K562 (cell line): ENCODE measurements around the gene PGR. TPM values are rescaled to one million over a fixed set of nuclear protein-coding genes. Genes with fewer than 3 reads are reported as not detected.

Source experiments
- ATAC-seq: fragments of 200-7000 bp; cut with Tn5 transposase; 3 replicates; pipeline ENCODE4 v1.9.1; 2020; ENCODE audit warnings: moderate library complexity
- BruUV-seq: library from RNA; stranded (reverse); fragments of 400-500 nt; replicated peaks from 2 replicates; lab custom pipeline; 2021; lab: Mats Ljungman, UMichigan
- CTCF ChIA-PET: fragments of 300-600 bp; formaldehyde crosslinking; extraction: SDS; loops from one replicate; lab custom pipeline; 2021; ENCODE audit warnings: low intra/inter-chr PET ratio; lab: Yijun Ruan, JAX
- POLR2A ChIA-PET: fragments of 300-600, 350-650 bp; sonication (Branson Sonifier 250); formaldehyde crosslinking; extraction: SDS; loops from one replicate; lab custom pipeline; 2021; ENCODE audit warnings: antibody characterized with exemption, inconsistent platforms; lab: Yijun Ruan, JAX
- DNase-seq, 4 experiments: peaks; one replicate each; pipeline versions ENCODE4 v3.0.0 to v3.0.0-alpha.2; 2011 to 2018; ENCODE audit warnings: low spot score in 3 of 4, mixed read lengths in 3 of 4; ENCODE audit errors: extremely low read depth in 1 of 4
- FAIRE-seq: peaks from 2 replicates; lab custom pipeline; 2011; peaks lifted over from hg19 to GRCh38; lab: Jason Lieb, UNC
- H2AFZ ChIP-seq: 2 replicates; pipeline ENCODE4 v1.6.0; 2011; ENCODE audit warnings: low read depth, low read length, control low read depth, inconsistent platforms
- H3K27ac ChIP-seq: fragments of 200-600 bp; 3 replicates; pipeline ENCODE4 v1.8.0; 2011; ENCODE audit warnings: low read depth, mild to moderate bottlenecking, control low read depth, inconsistent platforms, low read length, moderate library complexity, mixed read lengths; ENCODE audit errors: extremely low read depth
- H3K27me3 ChIP-seq, 2 experiments: fragments of 300-600 bp in 1 of 2; 2 replicates in 1 of 2; 3 replicates in 1 of 2; pipeline versions ENCODE4 v1.6.0 to v1.8.0; 2011; ENCODE audit warnings: inconsistent platforms in 2 of 2, low read length in 2 of 2, mild to moderate bottlenecking in 1 of 2, mixed read lengths in 1 of 2, moderate library complexity in 1 of 2; ENCODE audit not compliant: control insufficient read depth in 2 of 2, insufficient read depth in 2 of 2
- H3K36me3 ChIP-seq: fragments of 300-600 bp; 3 replicates; pipeline ENCODE4 v1.8.0; 2011; ENCODE audit warnings: mild to moderate bottlenecking, low read length, inconsistent platforms; ENCODE audit not compliant: control insufficient read depth, insufficient read depth
- H3K4me1 ChIP-seq, 2 experiments: fragments of 200-600 bp in 1 of 2; replicated peaks in 1 of 2; 2 replicates in 1 of 2; 3 replicates in 1 of 2; pipeline versions ENCODE4 v1.5.1 to v1.8.0; 2011; ENCODE audit warnings: inconsistent platforms in 2 of 2, low read length in 2 of 2, mild to moderate bottlenecking in 1 of 2, mixed read lengths in 1 of 2, moderate library complexity in 1 of 2; ENCODE audit not compliant: control insufficient read depth in 2 of 2, insufficient read depth in 2 of 2
- H3K4me2 ChIP-seq: 2 replicates; pipeline ENCODE4 v1.6.1; 2011; ENCODE audit warnings: low read length, control low read depth, inconsistent platforms, mixed read lengths; ENCODE audit not compliant: insufficient read depth
- H3K4me3 ChIP-seq: fragments of 200-600 bp; sonication (generic), shearing (Covaris generic); 2 replicates; pipeline ENCODE4 v1.5.1; 2016; ENCODE audit warnings: control low read depth, inconsistent platforms
- H3K79me2 ChIP-seq: fragments of 200-600 bp; 3 replicates; pipeline ENCODE4 v1.8.0; 2011; ENCODE audit warnings: low read length, inconsistent platforms; ENCODE audit not compliant: control insufficient read depth, insufficient read depth
- H3K9ac ChIP-seq, 2 experiments: 2 replicates each; pipeline versions ENCODE4 v1.6.0 to v1.6.1; 2011; ENCODE audit warnings: low read depth in 2 of 2, low read length in 2 of 2, control low read depth in 1 of 2, inconsistent platforms in 1 of 2, mild to moderate bottlenecking in 1 of 2, mixed read lengths in 1 of 2; ENCODE audit not compliant: insufficient read depth in 1 of 2
- H3K9me1 ChIP-seq: one replicate; pipeline ENCODE4 v1.6.0; 2011; ENCODE audit warnings: inconsistent platforms, mild to moderate bottlenecking, low read length, moderate library complexity; ENCODE audit not compliant: control insufficient read depth, insufficient read depth
- H3K9me3 ChIP-seq: replicated peaks from 2 replicates; pipeline ENCODE4 v1.5.1; 2011; ENCODE audit warnings: low read depth, low read length, inconsistent platforms; ENCODE audit not compliant: control insufficient read depth, insufficient read depth
- H4K20me1 ChIP-seq: replicated peaks from 2 replicates; pipeline ENCODE4 v1.6.1; 2011; ENCODE audit warnings: low read length, inconsistent platforms, mixed read lengths; ENCODE audit not compliant: control insufficient read depth, insufficient read depth
- CBX1 ChIP-seq: sonication (generic); IDR thresholded peaks from 2 replicates; pipeline ENCODE4 v1.6.1; 2016; ENCODE audit warnings: antibody characterized with exemption, low read depth, mild to moderate bottlenecking
- CBX3 ChIP-seq, 2 experiments: IDR thresholded peaks; 1 replicate in 1 of 2; 2 replicates in 1 of 2; pipeline ENCODE4 v1.6.1; 2012; ENCODE audit warnings: inconsistent platforms in 2 of 2, low read length in 2 of 2, borderline replicate concordance in 1 of 2, control low read depth in 1 of 2
- CBX5 ChIP-seq: IDR thresholded peaks from 2 replicates; pipeline ENCODE4 v1.6.1; 2014; ENCODE audit warnings: low read depth, borderline replicate concordance
- CXXC5 ChIP-seq: fragments of 250-450 bp; sonication (Bioruptor Pico); IDR thresholded peaks from 2 replicates; pipeline ENCODE4 v1.8.0; 2022; ENCODE audit warnings: inconsistent platforms, mild to moderate bottlenecking, moderate library complexity
- DDX20 ChIP-seq: fragments of 450-650 bp; IDR thresholded peaks from 2 replicates; pipeline ENCODE4 v1.6.1; 2016; ENCODE audit warnings: missing genetic modification characterization, low read depth, mild to moderate bottlenecking, missing compliant biosample characterization, moderate library complexity
- ETS1 ChIP-seq: conservative IDR thresholded peaks from 2 replicates; pipeline ENCODE4 v1.6.1; 2011; ENCODE audit warnings: low read depth, mild to moderate bottlenecking, low read length; ENCODE audit not compliant: control insufficient read depth
- ETV6 ChIP-seq, 3 experiments: fragments of 150-350 bp in 1 of 3; sonication (generic) in 1 of 3; formaldehyde crosslinking in 1 of 3; IDR thresholded peaks; 2 replicates each; pipeline versions ENCODE4 v1.6.1 to v1.8.0; 2014 to 2022; ENCODE audit warnings: borderline replicate concordance in 2 of 3, low read depth in 2 of 3, antibody characterized with exemption in 1 of 3, low read length in 1 of 3, mild to moderate bottlenecking in 1 of 3, missing genetic modification reagents in 1 of 3
- GATAD2A ChIP-seq: fragments of 450-650 bp; IDR thresholded peaks from 2 replicates; pipeline ENCODE4 v1.6.1; 2017
- GTF2E2 ChIP-seq: fragments of 200-800 bp; sonication (Bioruptor generic); IDR thresholded peaks from 2 replicates; pipeline ENCODE4 v1.6.1; 2016; ENCODE audit warnings: missing genetic modification characterization, missing compliant biosample characterization
- KHSRP ChIP-seq: fragments of 450-650 bp; IDR thresholded peaks from 2 replicates; pipeline ENCODE4 v1.6.1; 2017
- NFATC3 ChIP-seq: fragments of 450-650 bp; IDR thresholded peaks from 2 replicates; pipeline ENCODE4 v1.6.1; 2017; ENCODE audit warnings: mild to moderate bottlenecking
- PPARD ChIP-seq: fragments of 250-450 bp; sonication (Bioruptor Pico); IDR thresholded peaks from 2 replicates; pipeline ENCODE4 v1.8.0; 2022; ENCODE audit warnings: inconsistent platforms, mild to moderate bottlenecking, moderate library complexity
- PRPF4 ChIP-seq: fragments of 200-400 bp; formaldehyde crosslinking; IDR thresholded peaks from one replicate; pipeline ENCODE4 v1.6.1; 2017; ENCODE audit warnings: low read length, low read depth, mild to moderate bottlenecking; ENCODE audit not compliant: insufficient read depth, poor library complexity, severe bottlenecking
- RBBP5 ChIP-seq: fragments of 200-600 bp; sonication (generic); IDR thresholded peaks from 2 replicates; pipeline ENCODE4 v1.6.1; 2012; ENCODE audit warnings: borderline replicate concordance, mild to moderate bottlenecking, low read length, control low read depth, inconsistent platforms; ENCODE audit not compliant: insufficient read depth, poor library complexity, severe bottlenecking
- RBM14 ChIP-seq: fragments of 200-400 bp; formaldehyde crosslinking; IDR thresholded peaks from 2 replicates; pipeline ENCODE4 v1.6.1; 2018; ENCODE audit warnings: low read depth, mild to moderate bottlenecking, low read length, moderate library complexity, borderline replicate concordance; ENCODE audit not compliant: insufficient read depth
- SMAD3 ChIP-seq: fragments of 450-650 bp; formaldehyde crosslinking; conservative IDR thresholded peaks from 2 replicates; pipeline ENCODE4 v1.4.0; 2020; ENCODE audit warnings: mild to moderate bottlenecking
- STAT5B ChIP-seq: fragments of 250-450 bp; sonication (Bioruptor Pico); IDR thresholded peaks from 2 replicates; pipeline ENCODE4 v1.8.0; 2021; ENCODE audit warnings: mild to moderate bottlenecking, inconsistent platforms
- XRCC3 ChIP-seq: fragments of 450-650 bp; IDR thresholded peaks from 2 replicates; pipeline ENCODE4 v1.6.1; 2017; ENCODE audit warnings: mild to moderate bottlenecking, moderate library complexity
- ZFP36 ChIP-seq: fragments of 150-350 bp; IDR thresholded peaks from 2 replicates; pipeline ENCODE4 v1.6.1; 2018; ENCODE audit warnings: low read length, low read depth; ENCODE audit not compliant: partially characterized antibody
- ZNF121 ChIP-seq: sonication (generic); formaldehyde crosslinking; conservative IDR thresholded peaks from 2 replicates; pipeline ENCODE4 v1.8.0; 2022; ENCODE audit warnings: missing genetic modification reagents
- ZNF311 ChIP-seq: fragments of 250-450 bp; sonication (Bioruptor Pico); IDR thresholded peaks from 2 replicates; pipeline ENCODE4 v1.4.0; 2020; ENCODE audit warnings: mild to moderate bottlenecking, moderate library complexity
- ZNF444 ChIP-seq: fragments of 250-450 bp; sonication (Bioruptor Pico); IDR thresholded peaks from 2 replicates; pipeline ENCODE4 v1.4.0; 2020; ENCODE audit warnings: mild to moderate bottlenecking, moderate library complexity
- WGBS: fragments of 100-300 bp; shearing (Covaris generic); methylation state at CpG from one replicate; pipeline ENCODE4 v1.1.6; 2016; ENCODE audit warnings: low coverage, mixed read lengths; ENCODE audit not compliant: insufficient coverage; ENCODE audit errors: missing lambda C conversion rate; 5-methylcytosine and 5-hydroxymethylcytosine counted together
- in situ Hi-C: fragments of 300-500 bp; cut with MboI; formaldehyde crosslinking; loops from 4 replicates; pipeline ENCODE4 v1.15.0; 2018; ENCODE audit warnings: inconsistent platforms, mixed read lengths
- intact Hi-C: fragments of 100-400 bp; cut with micrococcal nuclease; formaldehyde crosslinking; loops from 2 replicates; pipeline ENCODE4 v1.14.2; 2022
- polyA plus RNA-seq, 8 experiments: library from polyadenylated mRNA; depleted of rRNA in 4 of 8; stranded (reverse) in 5 of 8; unstranded in 3 of 8; fragments of >200 nt; fragmentation: Nextera tagmentation in 2 of 8; fragmentation: Illumina TruSeq in 1 of 8; extraction: Ambion mirVana in 2 of 8; extraction: Trizol in 1 of 8; gene quantifications; 2 replicates each; pipeline versions ENCODE4 v1.2.1 to v1.2.3, GENCODE V29; 2011 to 2014; ENCODE audit warnings: inconsistent platforms in 1 of 8, missing spikeins in 1 of 8
- total RNA-seq, 7 experiments: library from RNA; depleted of rRNA in 6 of 7; stranded (reverse); fragments of >200 nt in 6 of 7; fragmentation: Illumina TruSeq in 2 of 7; extraction: Trizol in 2 of 7; gene quantifications; 2 replicates each; pipeline versions ENCODE4 v1.2.1 to v1.2.3, GENCODE V29; 2011 to 2021; ENCODE audit warnings: low replicate concordance in 1 of 7

The PGR gene
- total and polyA plus RNA-seq, 9 of the 15 experiments (the other 6 are each of a cell fraction or from before 2014, with no cell fraction given): 0.43 to 2.4 (median 1.3) TPM

DNA sequence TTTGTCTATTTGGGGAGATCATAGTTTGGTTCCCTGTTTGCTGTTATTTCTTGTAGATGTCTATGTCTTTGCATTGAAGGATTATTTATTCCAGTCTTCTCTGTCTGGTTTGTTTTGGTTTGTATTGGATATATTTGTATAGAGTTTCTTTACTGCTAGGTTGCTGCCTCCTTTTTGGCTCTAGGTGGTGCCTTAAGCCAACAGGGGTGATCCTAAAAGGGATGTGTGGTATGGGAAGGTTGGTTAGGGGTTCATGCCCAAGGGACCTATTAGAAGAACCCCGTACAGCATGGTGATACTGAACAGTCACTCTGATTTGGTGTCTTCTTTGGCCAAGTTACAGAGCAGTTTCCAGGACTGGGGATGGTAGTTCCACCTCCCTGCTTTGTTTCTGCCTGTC lies 36.4 kb upstream of the PGR start (continued):
- no peak for TF ChIP-seq ETV6 (IDR thresholded peaks at IDR 0.05; ENCODE audit: borderline replicate concordance in 1 of 2, low read depth in 2 of 2, low read length in 1 of 2)
- TF ChIP-seq ETV6 (CRISPR knock-in tag; IDR thresholded peaks at IDR 0.05; ENCODE audit: borderline replicate concordance): no peak
- no peak for TF ChIP-seq RBBP5
- TF ChIP-seq NFATC3: no peak
- TF ChIP-seq CBX3 (IDR thresholded peaks at IDR 0.05; ENCODE audit: borderline replicate concordance in 1 of 2, low read length in 2 of 2): no peak
- no peak for TF ChIP-seq STAT5B (CRISPR knock-in tag)
- no peak for TF ChIP-seq DDX20 (tag)
- no peak for TF ChIP-seq GTF2E2 (tag)
- TF ChIP-seq XRCC3: no peak
- no peak for TF ChIP-seq ZNF121 (CRISPR knock-in tag)
- TF ChIP-seq RBM14: no peak

DNA sequence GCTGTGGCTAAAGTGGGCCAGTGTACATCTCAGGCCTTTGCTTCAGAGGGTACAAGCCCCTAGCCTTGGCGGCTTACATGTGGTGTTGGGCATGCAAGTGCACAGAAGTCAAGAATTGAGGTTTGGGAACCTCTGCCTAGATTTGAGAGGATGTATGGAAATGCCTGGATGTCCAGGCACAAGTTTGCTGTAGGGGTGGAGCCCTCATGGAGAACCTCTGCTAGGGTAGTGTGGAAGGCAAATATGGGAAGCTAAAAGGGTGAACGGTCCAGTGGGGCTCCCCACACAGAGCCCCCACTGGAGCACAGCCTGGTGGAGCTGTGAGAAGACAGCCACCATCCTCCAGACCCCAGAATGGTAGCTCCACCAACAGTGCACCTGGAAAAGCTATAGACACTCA lies 28.5 kb upstream of the PGR start:
- Histone ChIP-seq H3K27ac (no peak overlapping the region), H4K20me1 (no peaks in the 10 kb centered on the region), H3K79me2 (no peaks in the 10 kb centered on the region), H3K36me3 (no peaks in the 10 kb centered on the region), H3K4me3 (no peak overlapping the region), H3K9me3 (peaks cover 3% of the 10 kb centered on the region), H3K4me1 (no peaks in the 10 kb centered on the region), H3K27me3 (no peaks in the 10 kb centered on the region), H3K9me1 (no peaks in the 10 kb centered on the region), H3K4me2 (no peak overlapping the region), H2AFZ (no peak overlapping the region), H3K9ac (no peak overlapping the region)
- CTCF ChIA-PET: no interaction called here
- FAIRE-seq (no peak), ATAC-seq (no peak), DNase-seq (no peak)
- POLR2A ChIA-PET: no interaction called here
- intact Hi-C loops (no loop called here), in situ Hi-C loops (no loop called here)
- no TSS peak for BruUV-seq
- 22% methylated on average over 2 of the region's 2 CpGs for WGBS
- TF ChIP-seq CBX5 (peak; percentile 86), PPARD (CRISPR knock-in tag) (no peak), CBX1 (0 out of 2 replicates have a peak, but pooled peaks have one; percentile 29), SMAD3 (no peak), CBX3 (IDR thresholded peaks at IDR 0.05; ENCODE audit: borderline replicate concordance in 1 of 2, low read length in 2 of 2) (peak in 1 of 2 experiments; percentile 74; a peak in 2 of 3 replicates), KHSRP (no peak), ZNF444 (CRISPR knock-in tag) (no peak), CXXC5 (no peak), ZFP36 (peak; percentile 27), ZNF311 (no peak), GATAD2A (no peak), PRPF4 (no peak), ETS1 (no peak)
